H1 (cell line): ENCODE results near the gene MYO18A. TPM values are rescaled to one million over a fixed set of nuclear protein-coding genes. Genes with fewer than 3 reads are reported as not detected.

Source experiments
- SP1 ChIP-seq: IDR thresholded peaks from 2 replicates; pipeline ENCODE4 v1.6.1; 2011; ENCODE audit warnings: low read depth, low read length
- SP4 ChIP-seq: IDR thresholded peaks from 2 replicates; pipeline ENCODE4 v1.6.1; 2012; ENCODE audit warnings: low read length, inconsistent platforms
- SRF ChIP-seq: IDR thresholded peaks from 2 replicates; pipeline ENCODE4 v1.6.1; 2011; ENCODE audit warnings: mild to moderate bottlenecking, low read depth, low read length, moderate library complexity
- TBP ChIP-seq: IDR thresholded peaks from 2 replicates; pipeline ENCODE4 v1.6.1; 2011; ENCODE audit warnings: low read depth, low read length, improper control_type of control experiment
- ZNF274 ChIP-seq: IDR thresholded peaks from 2 replicates; pipeline ENCODE4 v1.7.0; 2012; ENCODE audit warnings: low read length, borderline replicate concordance; ENCODE audit errors: extremely low read depth
- polyA plus RNA-seq, 7 experiments: library from polyadenylated mRNA; depleted of rRNA in 3 of 7; stranded (reverse) in 5 of 7; unstranded in 2 of 7; fragments of >200 nt in 5 of 7; fragments of 200-250 nt in 2 of 7; gene quantifications; 1 replicate in 5 of 7; 2 replicates in 1 of 7; 4 replicates in 1 of 7; pipeline versions ENCODE4 v1.2.1 to v1.2.3, GENCODE V29; 2011 to 2013; ENCODE audit warnings: missing spikeins in 2 of 7, mixed read lengths in 2 of 7
- total RNA-seq: library from RNA; stranded (reverse); fragmentation: NEBNext Ultra II Directional; extraction: Animal tissue kit (Norgen Biotek cat#: 25700); gene quantifications from 2 replicates; pipeline ENCODE4 v1.2.1, GENCODE V29; 2021
- TF ChIP-seq, protein P1 (sequence below): IDR thresholded peaks from 2 replicates; pipeline ENCODE4 v1.6.1; 2011; ENCODE audit warnings: low read depth, mild to moderate bottlenecking, low read length; ENCODE audit not compliant: insufficient read depth
- TF ChIP-seq, protein P2 (sequence below): IDR thresholded peaks from 2 replicates; pipeline ENCODE4 v1.6.1; 2011; ENCODE audit warnings: low read length, improper control_type of control experiment

MYO18A gene
- total and polyA plus RNA-seq, 2 of the 8 experiments (the other 6 are each of a cell fraction or from before 2014, with no cell fraction given), result 7.6 to 43.8 TPM

DNA sequence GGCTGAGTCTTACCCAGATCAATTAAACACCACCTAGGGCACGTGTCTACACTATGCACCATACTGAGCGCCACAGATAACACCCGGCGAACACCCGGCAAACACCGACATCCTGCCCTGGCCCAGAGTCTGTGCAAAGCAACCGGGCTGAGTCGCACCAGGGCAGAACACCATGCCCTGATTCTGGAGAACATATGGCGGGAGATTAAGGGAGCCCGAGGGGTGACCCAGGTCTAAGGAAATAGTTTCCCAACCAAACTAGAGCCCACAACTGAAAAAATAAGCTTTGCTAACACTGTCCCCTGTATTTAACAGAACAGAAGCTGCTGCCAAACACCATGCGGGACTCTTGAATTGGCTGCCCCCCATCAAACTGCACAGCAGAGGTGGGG, 22.1 kb downstream of the MYO18A start (continued):
- TF ChIP-seq SP1, result no peak
- no peak for TF ChIP-seq ZNF274
- TF ChIP-seq, protein P1, sequence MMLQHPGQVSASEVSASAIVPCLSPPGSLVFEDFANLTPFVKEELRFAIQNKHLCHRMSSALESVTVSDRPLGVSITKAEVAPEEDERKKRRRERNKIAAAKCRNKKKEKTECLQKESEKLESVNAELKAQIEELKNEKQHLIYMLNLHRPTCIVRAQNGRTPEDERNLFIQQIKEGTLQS, result no peak
- TF ChIP-seq, protein P2, sequence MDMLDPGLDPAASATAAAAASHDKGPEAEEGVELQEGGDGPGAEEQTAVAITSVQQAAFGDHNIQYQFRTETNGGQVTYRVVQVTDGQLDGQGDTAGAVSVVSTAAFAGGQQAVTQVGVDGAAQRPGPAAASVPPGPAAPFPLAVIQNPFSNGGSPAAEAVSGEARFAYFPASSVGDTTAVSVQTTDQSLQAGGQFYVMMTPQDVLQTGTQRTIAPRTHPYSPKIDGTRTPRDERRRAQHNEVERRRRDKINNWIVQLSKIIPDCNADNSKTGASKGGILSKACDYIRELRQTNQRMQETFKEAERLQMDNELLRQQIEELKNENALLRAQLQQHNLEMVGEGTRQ, result no peak
- no peak for TF ChIP-seq SP4
- no peak for TF ChIP-seq TBP
- no peak for TF ChIP-seq SRF
